Stimulated activated CD4-positive, alpha-beta T cell treated with anti-CD3 and anti-CD28 coated beads, TNF-alpha, amount 100 ng/mL, for 1 hour (primary cell): ENCODE results near the gene TGFBRAP1.

Experiments used
- DNase-seq, 3 donors: peaks; one replicate each; pipeline ENCODE4 v3.0.0-alpha.2; 2020; ENCODE audit warnings: low read depth in 3 of 3, low spot score in 1 of 3

TGFBRAP1 gene

GRCh38 chr2:105315314-105315713 lies 14.2 kb downstream of the TGFBRAP1 start:
- DNase-seq = no peak

DNA sequence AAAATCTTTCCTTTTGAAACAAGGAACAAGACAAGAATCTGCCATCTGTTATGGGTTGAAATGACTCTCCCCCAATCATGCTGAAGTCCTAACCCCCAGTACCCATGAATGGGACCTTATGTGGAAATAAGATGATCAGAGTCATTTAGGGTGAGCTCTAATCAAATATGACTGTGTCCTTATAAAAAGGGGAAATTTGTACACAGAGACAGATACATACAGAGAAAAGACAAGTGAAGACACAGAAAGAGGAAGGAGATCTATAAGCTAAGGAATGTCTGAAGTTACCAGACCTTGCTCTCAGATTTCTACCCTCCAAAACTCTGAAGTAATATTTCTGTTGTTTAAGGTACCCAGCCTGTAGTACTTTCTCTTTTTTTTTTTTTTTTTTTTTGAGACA lies 15.7 kb downstream of the TGFBRAP1 start:
- DNase-seq = no peak

GRCh38 chr2:105309147-105309545 lies 20.4 kb downstream of the TGFBRAP1 start:
- no peak for DNase-seq

DNA sequence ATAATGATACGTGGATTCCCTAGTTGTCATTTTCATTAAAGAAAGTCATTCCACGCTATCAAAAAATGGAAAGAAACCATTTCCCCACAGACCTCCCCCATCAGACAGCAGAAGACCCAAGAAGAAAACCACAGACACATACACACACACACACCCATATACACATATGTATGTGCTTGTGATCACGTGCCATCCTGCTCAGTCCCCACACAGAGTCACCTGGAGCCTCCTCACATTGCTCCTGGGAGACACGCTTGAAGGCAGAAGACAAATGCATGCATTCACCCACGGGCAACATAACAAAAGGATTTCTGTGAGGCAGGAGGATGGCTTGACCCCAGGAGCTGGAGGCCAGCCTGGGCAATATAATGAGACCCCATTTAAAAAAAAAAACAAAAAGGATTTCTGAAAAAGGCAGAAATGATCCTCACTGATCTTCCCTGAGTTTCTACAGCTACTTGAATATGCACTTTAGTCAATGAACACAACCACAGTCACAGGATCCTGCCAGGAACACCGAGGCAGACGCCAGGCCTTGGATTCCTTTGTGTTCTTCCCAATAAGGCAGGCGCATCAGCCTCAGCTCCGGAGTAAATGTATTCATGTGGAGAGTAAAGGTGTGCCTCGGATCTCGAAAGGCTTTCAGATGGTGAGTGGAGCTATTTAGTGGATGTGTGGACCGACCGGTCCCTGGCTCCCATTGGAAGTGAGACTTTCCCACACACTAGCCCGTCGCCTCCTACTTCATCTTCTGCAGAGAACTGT lies 21.0 kb downstream of the TGFBRAP1 start:
- DNase-seq = no peak

DNA sequence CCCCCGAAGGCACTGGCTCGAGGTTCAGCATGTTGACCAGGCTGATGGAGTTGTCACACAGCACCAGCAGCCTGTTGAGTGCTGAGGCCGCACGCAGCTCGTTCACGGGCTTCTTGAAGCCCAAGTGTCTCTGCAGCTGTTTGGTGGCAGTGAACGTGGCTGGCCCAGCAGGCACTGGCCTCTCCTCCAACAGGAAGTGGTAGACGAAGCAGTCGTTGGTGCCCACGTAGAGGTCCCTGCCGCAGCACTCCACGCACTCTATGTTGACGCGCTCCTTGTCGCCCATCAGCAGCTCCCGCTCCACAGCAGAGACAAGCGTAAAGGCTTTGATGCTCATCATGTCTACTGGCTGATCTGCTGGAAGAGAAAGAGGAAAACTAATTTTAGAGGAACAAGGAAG lies 21.6 kb downstream of the TGFBRAP1 start:
- no peak for DNase-seq

DNA sequence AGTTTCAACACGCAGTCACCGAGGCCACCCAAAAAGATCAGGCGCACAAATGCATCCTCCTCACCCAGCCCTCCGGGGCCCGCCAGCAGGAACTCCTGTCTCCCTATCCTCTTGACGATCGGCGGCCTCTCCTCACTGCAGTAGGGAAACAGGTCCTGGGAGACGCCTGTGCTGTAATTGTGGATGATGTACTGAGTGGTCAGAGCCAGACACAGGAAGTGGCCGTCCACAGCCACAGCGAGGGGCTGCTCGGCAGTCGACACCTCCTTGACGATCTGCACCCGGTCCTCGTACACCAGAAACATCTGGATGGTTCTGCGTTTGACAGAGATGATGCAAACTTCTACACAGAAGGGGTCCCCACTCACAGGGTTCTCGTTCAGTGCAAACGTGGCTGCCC lies 22.0 kb downstream of the TGFBRAP1 start:
- DNase-seq = no peak

- no peak for DNase-seq
Observed at GRCh38 chr2:105307146-105307545, 22.4 kb downstream of the TGFBRAP1 start.

- DNase-seq = no peak
Observed at GRCh38 chr2:105301646-105302045, 27.9 kb downstream of the TGFBRAP1 start.

DNA sequence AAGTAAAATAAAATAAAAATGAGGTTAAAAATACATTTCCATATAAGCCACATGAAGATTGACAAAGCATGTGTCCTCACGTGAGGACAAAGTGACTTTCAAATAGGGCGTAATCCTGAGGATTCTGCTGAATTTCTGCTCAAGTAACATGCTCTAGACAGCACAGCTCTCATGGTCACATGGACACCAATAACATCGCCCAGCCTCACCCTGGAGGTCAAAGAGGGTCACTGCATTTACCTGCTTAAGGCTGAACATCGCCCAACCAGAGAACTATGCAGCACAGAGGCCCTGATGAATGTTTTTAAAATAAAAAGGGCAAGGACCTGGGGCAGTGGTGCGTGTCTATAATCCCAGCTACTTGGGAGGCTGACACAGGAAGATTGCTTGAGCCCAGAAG lies 30.2 kb downstream of the TGFBRAP1 start:
- no peak for DNase-seq

DNA sequence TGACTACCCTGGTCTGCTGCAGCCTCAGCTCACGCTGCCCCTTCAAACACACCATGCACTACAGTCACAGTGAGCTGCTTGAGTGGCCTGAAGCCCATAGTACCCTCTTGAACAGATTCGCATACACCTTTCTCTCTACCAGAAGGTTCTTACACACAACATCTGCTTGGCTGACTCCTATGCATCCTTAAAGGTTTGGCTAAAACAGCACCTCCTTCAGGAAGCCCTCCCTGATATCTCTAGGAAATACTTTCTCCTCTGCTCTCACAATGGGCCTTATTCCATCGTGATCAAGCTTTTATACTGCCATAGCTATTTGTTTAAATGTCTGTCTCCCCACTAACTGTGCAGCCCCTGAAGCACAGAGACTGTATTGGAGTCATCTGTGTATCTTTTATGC lies 31.5 kb downstream of the TGFBRAP1 start:
- no peak for DNase-seq

GRCh38 chr2:105297216-105297615 lies 32.3 kb downstream of the TGFBRAP1 start:
- no peak for DNase-seq

- no peak for DNase-seq
Observed at GRCh38 chr2:105296017-105296611, 33.4 kb downstream of the TGFBRAP1 start.

GRCh38 chr2:105294844-105295481 lies 34.6 kb downstream of the TGFBRAP1 start:
- no peak for DNase-seq

DNA sequence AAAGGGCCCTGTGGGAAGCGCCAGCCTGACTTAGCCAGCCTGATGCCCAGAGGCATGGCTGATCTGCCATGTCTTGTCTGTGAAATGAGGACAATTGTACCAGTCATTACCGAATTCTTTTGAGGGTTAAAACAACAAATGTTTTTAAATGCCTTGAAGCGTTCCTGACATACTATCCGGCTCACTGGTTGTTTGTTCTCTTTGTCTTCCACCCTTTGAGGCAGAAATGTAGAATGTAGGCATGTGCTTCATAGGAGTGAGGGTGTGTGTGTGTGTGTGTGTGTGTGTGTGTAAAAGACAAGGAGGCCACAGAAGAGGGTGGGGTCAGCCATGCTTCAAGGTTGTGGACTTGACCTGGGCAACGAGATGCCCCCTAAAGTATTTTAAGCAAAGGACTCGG lies 35.5 kb downstream of the TGFBRAP1 start:
- no peak for DNase-seq

DNA sequence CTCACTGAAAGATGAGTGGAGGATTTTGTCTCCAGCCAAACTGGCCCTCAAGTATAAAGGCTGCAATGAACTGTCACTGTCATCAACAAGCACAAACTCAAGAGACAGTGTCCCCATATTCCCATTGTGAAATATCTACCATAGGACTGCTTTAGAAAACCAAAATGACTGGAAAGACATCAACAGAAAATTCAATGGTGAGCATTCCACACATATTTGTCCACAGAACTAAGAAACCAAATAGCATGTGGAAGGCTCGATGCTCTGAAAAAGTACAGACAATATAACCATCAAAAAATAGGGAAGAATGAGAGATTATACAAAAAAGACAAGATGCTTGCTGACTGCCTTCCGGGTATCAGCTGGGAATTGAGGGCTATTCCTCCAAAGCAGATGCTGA lies 37.6 kb downstream of the TGFBRAP1 start:
- no peak for DNase-seq

GRCh38 chr2:105290981-105291660 lies 38.4 kb downstream of the TGFBRAP1 start:
- no peak for DNase-seq

DNA sequence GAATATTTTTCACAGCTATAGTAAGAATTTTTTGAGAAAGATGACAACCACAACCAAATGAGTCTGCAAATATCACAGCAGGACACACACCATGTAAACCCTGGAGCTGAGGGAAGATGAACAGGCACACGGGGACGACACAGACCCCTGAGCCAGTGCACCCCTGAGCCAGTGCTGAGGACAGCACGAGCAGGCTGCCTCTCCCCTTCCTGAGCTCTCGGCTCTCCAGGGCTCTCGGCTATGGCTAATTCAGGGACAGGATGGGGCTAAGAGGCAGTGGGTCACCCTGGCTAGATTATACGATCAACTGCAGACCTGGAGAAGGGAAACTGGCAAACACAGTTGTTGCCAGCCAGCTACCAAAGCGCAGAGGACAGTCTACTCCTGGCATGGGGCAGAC lies 41.4 kb downstream of the TGFBRAP1 start:
- no peak for DNase-seq

DNA sequence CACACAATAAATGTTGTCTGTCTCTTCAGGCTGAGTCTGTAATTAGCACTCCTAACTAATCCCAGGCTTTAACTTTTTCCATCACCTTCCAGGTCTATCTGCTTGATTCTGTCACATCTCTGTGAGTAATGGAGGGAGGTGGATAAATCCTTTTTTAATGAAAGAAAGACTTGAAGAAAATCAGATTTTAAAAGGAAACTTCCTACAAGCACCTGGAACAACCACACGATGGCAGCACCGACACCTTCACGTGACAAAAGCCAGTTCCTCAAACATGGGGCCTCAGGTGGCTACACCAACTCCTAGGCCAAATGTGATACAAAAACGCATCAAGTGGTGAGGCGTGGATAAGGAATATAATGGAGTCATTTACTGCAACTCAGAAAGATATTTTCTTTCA lies 41.8 kb downstream of the TGFBRAP1 start:
- DNase-seq = no peak

DNA sequence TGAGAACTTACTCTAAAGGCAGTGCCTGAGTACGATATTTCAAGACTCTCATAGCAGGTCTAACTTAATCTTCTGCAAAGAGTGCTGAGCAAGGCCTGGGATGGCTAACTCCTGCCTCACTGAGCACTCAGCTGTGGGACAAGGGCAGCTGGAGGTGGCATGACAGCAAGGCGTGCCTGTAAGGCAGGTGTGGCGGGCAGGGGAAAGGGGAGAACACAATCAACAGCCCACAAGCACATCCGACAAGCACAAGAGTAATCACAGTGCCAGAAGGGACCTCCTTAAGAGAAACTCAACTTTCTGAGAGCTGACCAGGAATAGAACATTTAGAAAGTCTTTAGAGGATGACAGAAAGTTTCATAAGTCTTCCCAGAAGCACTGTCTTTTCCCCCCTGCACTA lies 46.0 kb downstream of the TGFBRAP1 start:
- DNase-seq = no peak

GRCh38 chr2:105280281-105280680 lies 49.3 kb downstream of the TGFBRAP1 start:
- DNase-seq = no peak

- no peak for DNase-seq
Observed at GRCh38 chr2:105279126-105279525, 50.4 kb downstream of the TGFBRAP1 start.

DNA sequence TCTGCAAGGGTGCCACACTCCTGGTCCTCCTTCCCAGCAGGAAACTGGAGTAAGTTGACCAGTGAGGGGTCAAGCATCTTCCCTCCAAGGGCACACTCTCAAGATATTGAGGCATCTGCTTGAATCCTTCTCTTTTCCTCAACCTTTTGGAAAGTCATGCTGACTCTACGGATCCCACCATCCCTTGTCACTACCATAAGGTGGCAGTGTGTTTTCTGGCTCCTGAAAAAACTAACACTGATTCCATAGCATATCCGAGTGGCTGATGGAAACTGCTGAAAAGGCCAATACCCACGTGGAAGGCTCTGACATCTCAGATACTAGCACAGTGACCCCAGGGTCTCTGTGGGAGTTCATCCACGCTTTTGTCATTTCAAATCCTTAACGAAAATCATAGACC lies 50.9 kb downstream of the TGFBRAP1 start:
- DNase-seq = no peak
